GM20000 (cell line): ENCODE results near the gene ADGRA1.
"Not testable (repeated sequence)": the region's sequence is repeated elsewhere in the genome, so short reads cannot be mapped to it uniquely, and the experiment has no call there.

Source experiments
- DNase-seq: peaks from one replicate; pipeline ENCODE4 v3.0.0; 2012; ENCODE audit warnings: low spot score
- CTCF ChIP-seq: IDR thresholded peaks from 2 replicates; pipeline ENCODE4 v1.5.1; 2012; ENCODE audit warnings: mild to moderate bottlenecking, control low read depth; ENCODE audit errors: extremely low read depth, missing control alignments

The ADGRA1 gene

DNA sequence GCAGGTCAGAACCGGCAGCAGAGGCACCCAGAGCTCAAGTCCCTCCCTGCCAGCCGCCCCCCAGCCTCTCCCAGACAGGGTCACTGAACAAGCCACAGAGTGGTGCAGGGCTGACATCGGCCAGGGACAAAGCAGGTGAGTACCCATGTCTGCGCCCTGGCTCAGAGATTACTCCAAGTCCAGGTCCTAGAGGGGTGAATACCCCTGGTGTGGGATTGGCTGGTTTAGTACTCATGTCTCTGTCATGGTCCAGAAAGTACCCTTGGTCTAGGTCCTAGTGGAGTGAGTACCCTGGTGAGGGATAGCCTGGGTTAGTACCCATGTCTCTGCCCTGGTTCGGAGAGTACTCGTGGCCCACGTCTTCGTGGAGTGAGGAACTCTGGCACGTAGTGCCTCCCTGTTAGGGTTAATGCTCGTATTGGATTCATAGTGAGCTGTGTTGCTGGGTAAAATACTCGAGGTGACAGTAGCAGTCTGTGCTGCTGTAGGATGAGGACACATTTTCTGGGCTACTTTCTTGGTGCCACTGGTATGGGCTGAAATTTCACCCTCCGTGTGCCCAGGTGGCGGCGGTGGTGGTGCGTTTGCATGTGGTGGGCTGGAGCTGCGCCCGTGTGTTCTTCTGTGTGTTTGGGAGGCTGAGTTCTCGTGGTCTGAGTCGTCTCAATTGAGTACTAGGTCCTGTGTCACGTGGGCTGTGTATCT lies 46.8 kb downstream of the ADGRA1 start:
- no peak for TF ChIP-seq CTCF
- no peak for DNase-seq

DNA sequence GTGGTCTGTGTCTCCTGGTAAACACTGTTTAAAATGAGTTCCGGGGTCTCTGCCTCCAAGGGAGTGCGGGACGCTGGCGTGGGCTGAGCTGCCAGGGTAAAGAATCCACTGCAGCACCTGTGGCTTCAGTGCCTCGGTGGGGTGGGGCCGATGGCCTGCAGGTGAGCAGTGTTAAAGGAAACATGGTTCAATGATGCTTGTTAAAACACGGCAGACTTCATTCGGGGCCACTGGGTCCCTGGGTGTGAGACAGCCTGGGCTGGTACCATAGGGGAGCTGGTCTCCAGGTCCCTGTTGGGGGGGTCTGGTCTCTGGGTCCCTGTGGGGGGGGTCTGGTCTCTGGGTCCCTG lies 47.4 kb downstream of the ADGRA1 start:
- no peak for TF ChIP-seq CTCF
- no peak for DNase-seq

GRCh38 chr10:133137486-133138145 lies 49.9 kb downstream of the ADGRA1 start:
- DNase-seq: not testable (repeated sequence)

DNA sequence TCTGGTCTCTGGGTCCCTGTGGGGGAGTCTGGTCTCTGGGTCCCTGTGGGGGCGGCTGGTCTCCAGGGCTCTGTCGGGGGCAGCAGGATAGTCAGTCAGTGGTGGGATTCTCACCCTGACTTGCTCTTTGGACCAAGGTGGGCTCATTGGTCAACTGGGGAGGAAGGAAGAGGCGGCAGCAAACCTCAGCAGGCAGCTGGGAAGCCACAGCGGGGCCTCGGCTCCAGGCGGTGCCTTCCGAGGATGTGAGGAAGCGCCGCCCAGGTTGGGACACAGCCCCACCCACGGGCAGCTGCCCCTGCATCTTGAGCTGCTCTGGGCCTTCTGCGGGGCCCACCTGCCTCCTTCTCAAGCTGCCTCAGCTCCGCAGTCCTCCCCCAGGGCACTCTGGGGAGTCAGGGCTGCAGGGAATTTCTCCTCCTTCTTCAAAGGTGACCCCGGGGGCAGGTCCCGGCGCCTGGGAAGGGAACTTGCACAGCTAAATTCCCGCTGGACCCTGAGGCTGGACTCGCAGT lies 51.9 kb downstream of the ADGRA1 start:
- TF ChIP-seq CTCF: no peak
- DNase-seq: no peak

DNA sequence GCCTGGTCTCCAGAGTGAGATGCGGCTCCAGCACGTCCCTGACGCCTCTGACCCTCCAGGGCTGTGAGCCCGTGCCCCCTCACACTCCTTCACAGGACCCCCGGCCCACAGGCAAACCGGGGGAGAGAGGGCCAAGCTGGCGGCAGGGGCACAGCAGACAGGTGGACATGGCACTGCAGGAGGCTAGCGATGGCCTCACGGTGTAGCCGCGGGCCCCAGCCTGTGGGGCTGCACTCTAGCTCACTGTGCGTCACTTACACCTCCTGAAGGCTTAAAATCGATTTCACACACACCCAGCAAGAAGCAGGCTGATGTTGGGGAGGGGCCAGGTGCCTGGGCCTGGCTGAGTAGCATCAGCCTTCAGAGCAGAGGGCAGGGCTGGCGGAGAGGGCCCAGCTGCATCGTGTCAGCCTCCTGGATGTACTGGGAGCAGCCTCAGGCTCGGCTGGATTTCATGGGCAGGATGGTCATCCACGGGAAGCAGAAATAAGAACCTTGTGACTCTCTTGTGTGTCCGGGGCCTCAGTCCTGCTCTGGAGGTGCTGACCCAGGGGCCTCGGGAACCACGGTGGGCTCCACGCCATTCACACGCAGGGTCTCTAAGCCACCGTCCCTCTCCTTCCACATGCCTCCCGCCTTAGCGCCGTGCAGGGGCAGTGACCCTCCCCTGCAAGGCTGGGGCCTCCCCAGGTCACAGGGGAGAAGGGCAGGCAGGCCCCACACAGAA lies 52.9 kb downstream of the ADGRA1 start:
- TF ChIP-seq CTCF: no peak
- DNase-seq: no peak

- no peak for TF ChIP-seq CTCF
- no peak for DNase-seq
Measured at GRCh38 chr10:133141144-133141957, 53.6 kb downstream of the ADGRA1 start.

DNA sequence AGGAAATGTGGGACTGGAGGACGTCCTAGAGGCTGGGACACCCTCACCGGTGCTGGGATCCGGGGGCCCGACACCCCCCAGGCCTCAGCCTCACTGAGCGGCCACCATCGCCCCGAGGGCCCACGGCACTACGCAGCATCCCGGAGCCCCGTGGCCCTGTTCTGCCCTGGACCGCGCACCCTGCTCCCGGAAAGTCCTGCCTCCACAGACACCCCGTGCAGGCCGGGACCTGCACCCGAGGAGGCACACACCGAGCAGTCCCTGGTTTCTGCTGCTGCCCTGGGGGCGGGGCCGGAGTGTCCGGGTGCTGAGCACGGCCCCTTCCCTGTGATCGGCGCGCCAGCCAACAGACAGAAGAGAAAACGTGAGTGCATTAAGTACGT lies 54.2 kb downstream of the ADGRA1 start:
- DNase-seq: no peak
- TF ChIP-seq CTCF: no peak
